PC-9 (cell line): ENCODE measurements around the gene KPNB1. TPM values are rescaled to one million over a fixed set of nuclear protein-coding genes. Genes with fewer than 3 reads are reported as not detected.

Source experiments
- BruUV-seq: library from RNA; stranded (reverse); fragments of 400-500 nt; replicated peaks from 2 replicates; lab custom pipeline; 2021; lab: Mats Ljungman, UMichigan
- CTCF ChIA-PET: fragments of 300-600 bp; sonication (Branson Sonifier 250); formaldehyde crosslinking; loops from one replicate; lab custom pipeline; 2022; ENCODE audit warnings: antibody characterized with exemption; lab: Charles Lee
- POLR2A ChIA-PET: fragments of 300-600 bp; sonication (Branson Sonifier 250); formaldehyde crosslinking; loops from one replicate; lab custom pipeline; 2022; ENCODE audit warnings: antibody characterized with exemption; ENCODE audit not compliant: unreplicated experiment; lab: Charles Lee
- DNase-seq, 2 experiments: peaks; one replicate each; pipeline versions ENCODE4 v3.0.0 to v3.0.0-alpha.2; 2015 to 2022; ENCODE audit warnings: mixed read lengths in 1 of 2
- H2AFZ ChIP-seq: fragments of 200-600 bp; sonication (generic); 2 replicates; pipeline ENCODE4 v1.8.1; 2017; ENCODE audit warnings: antibody characterized with exemption
- H3F3A ChIP-seq: fragments of 200-600 bp; sonication (generic); 2 replicates; pipeline ENCODE4 v1.8.1; 2017; ENCODE audit warnings: antibody characterized with exemption, mild to moderate bottlenecking, low read depth; ENCODE audit not compliant: insufficient read depth
- H3K27ac ChIP-seq: fragments of 200-600 bp; sonication (generic); 2 replicates; pipeline ENCODE4 v1.6.1; 2016; ENCODE audit warnings: mixed run types
- H3K27me3 ChIP-seq: fragments of 200-600 bp; sonication (generic); 2 replicates; pipeline ENCODE4 v1.6.1; 2016; ENCODE audit warnings: low read depth, mixed run types; ENCODE audit not compliant: insufficient read depth
- H3K36me3 ChIP-seq: fragments of 200-600 bp; sonication (generic); 2 replicates; pipeline ENCODE4 v1.6.1; 2016; ENCODE audit warnings: low read depth, mixed run types
- H3K4me1 ChIP-seq: fragments of 200-600 bp; sonication (generic); replicated peaks from 2 replicates; pipeline ENCODE4 v1.6.1; 2016; ENCODE audit warnings: mixed run types; ENCODE audit not compliant: insufficient read depth
- H3K4me2 ChIP-seq: fragments of 200-600 bp; sonication (generic); 2 replicates; pipeline ENCODE4 v1.6.1; 2017; ENCODE audit warnings: mixed run types
- H3K4me3 ChIP-seq: fragments of 200-600 bp; sonication (generic); 2 replicates; pipeline ENCODE4 v1.6.1; 2016; ENCODE audit warnings: mixed run types
- H3K79me2 ChIP-seq: fragments of 200-600 bp; sonication (generic); 2 replicates; pipeline ENCODE4 v1.6.1; 2017; ENCODE audit warnings: low read depth, mixed run types
- H3K9me2 ChIP-seq: fragments of 200-600 bp; sonication (generic); 2 replicates; pipeline ENCODE4 v1.8.1; 2017; ENCODE audit warnings: mild to moderate bottlenecking; ENCODE audit not compliant: insufficient read depth
- H3K9me3 ChIP-seq: fragments of 200-600 bp; sonication (generic); 2 replicates; pipeline ENCODE4 v1.8.1; 2016; ENCODE audit warnings: low read depth; ENCODE audit not compliant: insufficient read depth
- H4K20me1 ChIP-seq: fragments of 200-600 bp; sonication (generic); 2 replicates; pipeline ENCODE4 v1.8.1; 2017; ENCODE audit not compliant: insufficient read depth
- EZH2 ChIP-seq: fragments of 200-600 bp; sonication (generic); IDR thresholded peaks from 2 replicates; pipeline ENCODE4 v1.8.0; 2017; ENCODE audit warnings: antibody characterized with exemption, low read depth
- intact Hi-C: fragments of 100-400 bp; cut with micrococcal nuclease; formaldehyde crosslinking; loops from one replicate; pipeline ENCODE4 v1.10.0; 2022; ENCODE audit not compliant: unreplicated experiment
- total RNA-seq: library from RNA; stranded (reverse); gene quantifications from 2 replicates; pipeline ENCODE4 v1.2.3, GENCODE V29; 2021
- TF ChIP-seq, protein P1 (sequence below): fragments of 200-600 bp; sonication (generic); conservative IDR thresholded peaks from 2 replicates; pipeline ENCODE4 v1.6.1; 2017; ENCODE audit warnings: mixed run types, antibody characterized with exemption, mild to moderate bottlenecking, moderate library complexity

The KPNB1 gene
- total RNA-seq, 1 experiment from 2014 or later = 306 TPM

- peaks cover 6% of the 10 kb centered on the region; the same call in 1 of the 2 replicates for H3K27me3 ChIP-seq
- no peak overlapping the region for H3K4me3 ChIP-seq
- no peak overlapping the region for H3K27ac ChIP-seq
- H3K4me2 ChIP-seq = no peak overlapping the region
- no peak overlapping the region for H2AFZ ChIP-seq
- no TSS peak for BruUV-seq
- no peaks in the 10 kb centered on the region for H3K9me2 ChIP-seq
- no peaks in the 10 kb centered on the region for H3F3A ChIP-seq
- H3K79me2 ChIP-seq = no peaks in the 10 kb centered on the region
- H3K4me1 ChIP-seq = no peaks in the 10 kb centered on the region
- no peaks in the 10 kb centered on the region for H3K9me3 ChIP-seq
- no peaks in the 10 kb centered on the region for H3K36me3 ChIP-seq
- no peaks in the 10 kb centered on the region; the same call in 1 of the 2 replicates for H4K20me1 ChIP-seq
- DNase-seq = no peak
- ChIA-PET POLR2A (no interaction called here), CTCF (no interaction called here)
- TF ChIP-seq EZH2 = no peak
- TF ChIP-seq, protein P1, sequence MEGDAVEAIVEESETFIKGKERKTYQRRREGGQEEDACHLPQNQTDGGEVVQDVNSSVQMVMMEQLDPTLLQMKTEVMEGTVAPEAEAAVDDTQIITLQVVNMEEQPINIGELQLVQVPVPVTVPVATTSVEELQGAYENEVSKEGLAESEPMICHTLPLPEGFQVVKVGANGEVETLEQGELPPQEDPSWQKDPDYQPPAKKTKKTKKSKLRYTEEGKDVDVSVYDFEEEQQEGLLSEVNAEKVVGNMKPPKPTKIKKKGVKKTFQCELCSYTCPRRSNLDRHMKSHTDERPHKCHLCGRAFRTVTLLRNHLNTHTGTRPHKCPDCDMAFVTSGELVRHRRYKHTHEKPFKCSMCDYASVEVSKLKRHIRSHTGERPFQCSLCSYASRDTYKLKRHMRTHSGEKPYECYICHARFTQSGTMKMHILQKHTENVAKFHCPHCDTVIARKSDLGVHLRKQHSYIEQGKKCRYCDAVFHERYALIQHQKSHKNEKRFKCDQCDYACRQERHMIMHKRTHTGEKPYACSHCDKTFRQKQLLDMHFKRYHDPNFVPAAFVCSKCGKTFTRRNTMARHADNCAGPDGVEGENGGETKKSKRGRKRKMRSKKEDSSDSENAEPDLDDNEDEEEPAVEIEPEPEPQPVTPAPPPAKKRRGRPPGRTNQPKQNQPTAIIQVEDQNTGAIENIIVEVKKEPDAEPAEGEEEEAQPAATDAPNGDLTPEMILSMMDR = no peak
- intact Hi-C loops = no loop called here
These were observed 57.5 kb downstream of the KPNB1 start for GRCh38 chr17:47707056-47707804.

- H3K79me2 ChIP-seq = no peaks in the 10 kb centered on the region
- H3F3A ChIP-seq = no peaks in the 10 kb centered on the region
- H3K4me2 ChIP-seq = no peak overlapping the region
- H3K4me1 ChIP-seq = no peaks in the 10 kb centered on the region
- H3K27me3 ChIP-seq = peaks cover 13% of the 10 kb centered on the region
- no peaks in the 10 kb centered on the region; the same call in 1 of the 2 replicates for H4K20me1 ChIP-seq
- CTCF ChIA-PET = no interaction called here
- no peaks in the 10 kb centered on the region for H3K9me3 ChIP-seq
- no peak overlapping the region for H3K27ac ChIP-seq
- intact Hi-C loops = no loop called here
- no peak overlapping the region for H2AFZ ChIP-seq
- H3K9me2 ChIP-seq = no peaks in the 10 kb centered on the region
- TF ChIP-seq, protein P1 = no peak
- TF ChIP-seq EZH2 = no peak
- POLR2A ChIA-PET = no interaction called here
- H3K4me3 ChIP-seq = no peak overlapping the region
- DNase-seq = no peak
- no TSS peak for BruUV-seq
- H3K36me3 ChIP-seq = no peaks in the 10 kb centered on the region
These were observed 58.2 kb downstream of the KPNB1 start for GRCh38 chr17:47707884-47708283.

DNA sequence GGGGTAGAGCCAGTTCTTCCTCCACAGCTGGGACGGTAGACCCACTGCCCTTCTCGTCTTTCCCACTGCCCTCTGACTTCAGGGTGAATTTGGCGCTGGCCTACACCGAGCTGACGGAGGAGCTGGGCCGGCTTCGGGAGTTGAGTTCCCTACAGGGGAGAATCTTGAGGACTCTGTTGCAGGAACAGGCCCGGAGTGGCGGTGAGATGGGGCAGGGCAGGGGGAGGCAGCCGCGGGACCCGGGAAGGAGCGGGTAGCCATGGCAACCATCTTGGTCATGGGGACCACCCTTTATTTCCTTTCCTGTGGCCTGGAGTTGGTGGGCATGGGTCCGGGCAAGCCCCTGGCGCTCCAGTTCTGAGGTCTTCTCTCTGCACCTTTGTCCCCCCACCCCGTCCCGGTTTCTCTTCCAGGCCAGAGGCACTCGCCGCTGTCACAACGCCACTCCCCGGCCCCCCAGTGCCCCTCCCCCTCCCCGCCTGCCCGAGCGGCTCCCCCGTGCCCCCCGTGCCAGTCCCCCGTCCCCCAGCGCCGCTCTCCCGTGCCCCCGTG lies 58.7 kb downstream of the KPNB1 start:
- H3K9me3 ChIP-seq = no peaks in the 10 kb centered on the region
- no peak overlapping the region for H3K4me3 ChIP-seq
- intact Hi-C loops = no loop called here
- no peak for DNase-seq
- no peaks in the 10 kb centered on the region; the same call in 1 of the 2 replicates for H4K20me1 ChIP-seq
- H3K4me2 ChIP-seq = no peak overlapping the region
- no peaks in the 10 kb centered on the region for H3K79me2 ChIP-seq
- no peak overlapping the region for H2AFZ ChIP-seq
- no peaks in the 10 kb centered on the region for H3F3A ChIP-seq
- H3K27me3 ChIP-seq = peaks cover 18% of the 10 kb centered on the region
- no peaks in the 10 kb centered on the region for H3K36me3 ChIP-seq
- POLR2A ChIA-PET = no interaction called here
- H3K4me1 ChIP-seq = no peaks in the 10 kb centered on the region
- no peak for TF ChIP-seq EZH2
- TF ChIP-seq, protein P1 = no peak
- no peak overlapping the region for H3K27ac ChIP-seq
- no TSS peak for BruUV-seq
- no peaks in the 10 kb centered on the region for H3K9me2 ChIP-seq
- CTCF ChIA-PET = no interaction called here
